Testis (tissue), 3 donors: ENCODE results near the gene NUDT5. TPM values are rescaled to one million over a fixed set of nuclear protein-coding genes. Genes with fewer than 3 reads are reported as not detected.

Experiments
- DNase-seq: peaks from one replicate; pipeline ENCODE4 v3.0.0-alpha.2; 2019
- H3K27ac ChIP-seq, 2 donors: fragments of 200-600 bp; sonication (generic); one replicate each; pipeline ENCODE4 v1.5.1; 2019
- H3K27me3 ChIP-seq: fragments of 200-600 bp; sonication (generic); one replicate; pipeline ENCODE4 v1.5.1; 2019
- H3K36me3 ChIP-seq: fragments of 200-600 bp; sonication (generic); one replicate; pipeline ENCODE4 v1.5.1; 2017; ENCODE audit warnings: low read depth; ENCODE audit errors: missing control alignments
- H3K4me1 ChIP-seq: fragments of 200-600 bp; sonication (generic); one replicate; pipeline ENCODE4 v1.5.1; 2019
- H3K4me3 ChIP-seq, 2 donors: fragments of 200-600 bp; sonication (generic); one replicate each; pipeline ENCODE4 v1.5.1; 2017 to 2019
- H3K9me3 ChIP-seq: fragments of 200-600 bp; sonication (generic); one replicate; pipeline ENCODE4 v1.5.1; 2017
- CTCF ChIP-seq, 3 experiments: fragments of 450-650 bp in 2 of 3; fragments of 200-600 bp in 1 of 3; sonication (generic) in 1 of 3; IDR thresholded peaks; one replicate each; pipeline ENCODE4 v1.5.1; 2016 to 2019; ENCODE audit warnings: antibody characterized with exemption in 3 of 3, mild to moderate bottlenecking in 2 of 3, moderate library complexity in 1 of 3
- POLR2A ChIP-seq: fragments of 450-650 bp; IDR thresholded peaks from one replicate; pipeline ENCODE4 v1.6.1; 2017; ENCODE audit warnings: antibody characterized with exemption, mild to moderate bottlenecking, moderate library complexity
- WGBS, 2 donors: methylation state at CpG; one replicate each; pipeline ENCODE4 v1.1.5; 2018; 5-methylcytosine and 5-hydroxymethylcytosine counted together
- intact Hi-C: fragments of 100-400 bp; cut with DNase I; formaldehyde crosslinking; loops from one replicate; pipeline ENCODE4 v1.15.1; 2023; ENCODE audit warnings: low total_unique reads
- polyA plus RNA-seq: library from polyadenylated mRNA; stranded (reverse); fragments of 350-450 nt; fragmentation: Illumina TruSeq; extraction: RNeasy Lipid Tissue Mini Kit (QIAGEN cat#74804); gene quantifications from one replicate; pipeline ENCODE4 v1.2.3, GENCODE V29; 2014; ENCODE audit warnings: low read depth, low replicate concordance; ENCODE audit not compliant: insufficient read depth
- total RNA-seq, 2 donors: library from RNA; depleted of rRNA; stranded (reverse); fragments of >200 nt; gene quantifications; one replicate each; pipeline ENCODE4 v1.2.3, GENCODE V29; 2016

The NUDT5 gene
- total and polyA plus RNA-seq, 3 donors from 2014 or later, result 22.0 to 26.5 (median 25.9) TPM

- intact Hi-C loops, result no loop called here
- H3K4me3 ChIP-seq, result no peak overlapping the region
- WGBS, 2 donors, result 91 to 92% methylated on average over 3 of the region's 3 CpGs
- no peak for DNase-seq
- no peak overlapping the region for H3K27ac ChIP-seq
- no peaks in the 10 kb centered on the region for H3K36me3 ChIP-seq
- H3K9me3 ChIP-seq, result no peaks in the 10 kb centered on the region
- H3K4me1 ChIP-seq, result no peaks in the 10 kb centered on the region
- H3K27me3 ChIP-seq, result no peaks in the 10 kb centered on the region
- TF ChIP-seq POLR2A (no peak), CTCF (IDR thresholded peaks at IDR 0.05) (no peak)
Measured at GRCh38 chr10:12158111-12158510, 37.6 kb downstream of the NUDT5 start.

GRCh38 chr10:12156367-12157123 lies 39.1 kb downstream of the NUDT5 start:
- no peak for TF ChIP-seq CTCF (IDR thresholded peaks at IDR 0.05)
- TF ChIP-seq POLR2A, result no peak
- no peaks in the 10 kb centered on the region for H3K4me1 ChIP-seq
- no peak overlapping the region for H3K27ac ChIP-seq
- no peaks in the 10 kb centered on the region for H3K36me3 ChIP-seq
- H3K27me3 ChIP-seq, result no peaks in the 10 kb centered on the region
- no peak for DNase-seq
- intact Hi-C loops, result no loop called here
- no peaks in the 10 kb centered on the region for H3K9me3 ChIP-seq
- no peak overlapping the region for H3K4me3 ChIP-seq
- 94% methylated on average over 14 of the region's 14 CpGs for WGBS, 2 donors

- no peak for DNase-seq
- WGBS, 2 donors, result 83 to 91% methylated on average over 6 of the region's 6 CpGs
- TF ChIP-seq CTCF (IDR thresholded peaks at IDR 0.05), result no peak
- TF ChIP-seq POLR2A, result no peak
- Histone ChIP-seq H3K4me3 (no peak overlapping the region), H3K27me3 (no peaks in the 10 kb centered on the region), H3K4me1 (no peaks in the 10 kb centered on the region), H3K9me3 (no peaks in the 10 kb centered on the region), H3K27ac (no peak overlapping the region), H3K36me3 (no peaks in the 10 kb centered on the region)
- intact Hi-C loops, result no loop called here
Measured at GRCh38 chr10:12154516-12154915, 41.2 kb downstream of the NUDT5 start.

- H3K36me3 ChIP-seq, result no peaks in the 10 kb centered on the region
- no peaks in the 10 kb centered on the region for H3K9me3 ChIP-seq
- DNase-seq, result no peak
- H3K27ac ChIP-seq, result no peak overlapping the region
- intact Hi-C loops, result no loop called here
- TF ChIP-seq POLR2A, result no peak
- H3K27me3 ChIP-seq, result no peaks in the 10 kb centered on the region
- no peak overlapping the region for H3K4me3 ChIP-seq
- 74 to 93% methylated on average over 4 of the region's 4 CpGs for WGBS, 2 donors
- no peaks in the 10 kb centered on the region for H3K4me1 ChIP-seq
Measured at GRCh38 chr10:12150163-12150562, 45.5 kb downstream of the NUDT5 start.

GRCh38 chr10:12144538-12144937 lies 51.2 kb downstream of the NUDT5 start:
- 89 to 95% methylated on average over 3 of the region's 3 CpGs for WGBS, 2 donors
- no peak for DNase-seq
- no peaks in the 10 kb centered on the region for H3K27me3 ChIP-seq
- TF ChIP-seq POLR2A (no peak), CTCF (IDR thresholded peaks at IDR 0.05) (no peak)
- intact Hi-C loops, result no loop called here
- H3K4me3 ChIP-seq, result no peak overlapping the region
- H3K36me3 ChIP-seq, result no peaks in the 10 kb centered on the region
- no peaks in the 10 kb centered on the region for H3K9me3 ChIP-seq
- H3K27ac ChIP-seq, result no peak overlapping the region
- H3K4me1 ChIP-seq, result no peaks in the 10 kb centered on the region
